ENCODE measurements around the gene ACTN1.

ACTN1 gene

DNA sequence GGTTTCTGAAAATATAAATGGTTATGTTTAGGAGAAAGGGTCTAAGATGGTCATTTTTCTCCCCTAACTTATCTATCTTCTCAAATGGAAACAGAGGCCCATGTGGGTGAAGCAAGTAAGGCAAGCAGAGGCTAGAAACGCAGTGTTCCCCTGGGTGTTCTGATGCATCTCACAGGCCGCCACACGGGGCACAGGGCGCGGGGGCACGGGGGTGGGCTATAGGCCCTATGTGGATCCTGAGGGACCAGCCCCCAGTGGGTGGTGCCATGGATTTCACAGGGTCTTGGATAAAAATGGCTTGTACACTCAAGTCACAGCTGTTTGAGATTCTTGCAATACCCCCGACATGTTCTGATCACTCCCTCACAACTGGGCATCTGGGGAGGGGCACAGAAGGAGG is 17.7 kb downstream of the ACTN1 start:
- peak overlapping the region in 1 of 3 experiments; percentile 24 for H3K4me3 Mint-ChIP-seq
- H3K27ac Mint-ChIP-seq = peak overlapping the region in 2 of 3 experiments; percentile 72 to 77
- no peaks in the 10 kb centered on the region for H3K9me3 Mint-ChIP-seq
- peaks cover 84% of the 10 kb centered on the region for H3K4me1 Mint-ChIP-seq
- H3K36me3 Mint-ChIP-seq (ENCODE audit: low read depth) = peaks cover 5% of the 10 kb centered on the region
- TF ChIP-seq, protein P1, sequence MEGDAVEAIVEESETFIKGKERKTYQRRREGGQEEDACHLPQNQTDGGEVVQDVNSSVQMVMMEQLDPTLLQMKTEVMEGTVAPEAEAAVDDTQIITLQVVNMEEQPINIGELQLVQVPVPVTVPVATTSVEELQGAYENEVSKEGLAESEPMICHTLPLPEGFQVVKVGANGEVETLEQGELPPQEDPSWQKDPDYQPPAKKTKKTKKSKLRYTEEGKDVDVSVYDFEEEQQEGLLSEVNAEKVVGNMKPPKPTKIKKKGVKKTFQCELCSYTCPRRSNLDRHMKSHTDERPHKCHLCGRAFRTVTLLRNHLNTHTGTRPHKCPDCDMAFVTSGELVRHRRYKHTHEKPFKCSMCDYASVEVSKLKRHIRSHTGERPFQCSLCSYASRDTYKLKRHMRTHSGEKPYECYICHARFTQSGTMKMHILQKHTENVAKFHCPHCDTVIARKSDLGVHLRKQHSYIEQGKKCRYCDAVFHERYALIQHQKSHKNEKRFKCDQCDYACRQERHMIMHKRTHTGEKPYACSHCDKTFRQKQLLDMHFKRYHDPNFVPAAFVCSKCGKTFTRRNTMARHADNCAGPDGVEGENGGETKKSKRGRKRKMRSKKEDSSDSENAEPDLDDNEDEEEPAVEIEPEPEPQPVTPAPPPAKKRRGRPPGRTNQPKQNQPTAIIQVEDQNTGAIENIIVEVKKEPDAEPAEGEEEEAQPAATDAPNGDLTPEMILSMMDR (IDR thresholded peaks at IDR 0.05; ENCODE audit: unreplicated experiment in 3 of 3) = no peak
- no peaks in the 10 kb centered on the region for H3K27me3 Mint-ChIP-seq (ENCODE audit: low read depth)

DNA sequence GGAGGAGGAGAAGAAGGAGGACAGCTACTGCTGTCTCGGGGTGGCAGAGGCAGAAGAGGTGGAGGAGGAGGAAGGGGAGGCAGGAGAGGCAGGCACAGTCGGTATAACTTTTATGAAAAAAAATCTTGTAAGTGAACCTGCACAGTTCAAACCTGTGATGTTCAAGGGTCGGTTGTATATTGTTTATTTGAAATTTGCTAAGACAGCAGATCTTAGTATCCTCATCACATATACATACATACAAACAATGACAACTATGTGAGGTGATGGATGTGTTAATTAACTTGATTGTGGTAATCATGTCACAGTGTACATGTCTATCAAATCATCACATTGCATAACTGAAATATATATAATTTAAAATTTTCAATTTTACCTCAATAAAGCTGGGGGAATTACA is 19.0 kb downstream of the ACTN1 start:
- peak overlapping the region in 2 of 3 experiments; percentile 10 to 35 for H3K27ac Mint-ChIP-seq
- peaks cover 88% of the 10 kb centered on the region for H3K4me1 Mint-ChIP-seq

DNA sequence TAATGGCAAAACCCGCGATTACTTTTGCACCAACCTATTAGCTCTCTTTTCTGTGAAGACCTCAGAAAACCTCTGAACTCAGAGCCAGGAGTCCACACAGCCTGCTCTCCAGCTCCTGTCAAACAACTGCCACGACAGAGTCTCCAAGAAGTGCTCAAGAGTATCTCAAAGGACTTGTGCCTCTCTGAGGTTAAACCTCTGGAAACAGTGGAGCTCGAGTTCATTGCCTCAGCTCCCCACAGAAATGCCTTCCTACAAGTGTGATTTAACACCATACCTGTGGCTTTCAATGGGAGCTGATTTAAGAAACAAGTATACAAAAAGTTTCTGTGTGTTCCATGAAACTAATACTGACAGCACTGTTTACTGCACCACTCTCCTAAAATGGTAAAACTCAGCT is 20.1 kb downstream of the ACTN1 start:
- peaks cover 5% of the 10 kb centered on the region for H3K36me3 Mint-ChIP-seq (ENCODE audit: low read depth)
- no peaks in the 10 kb centered on the region for H3K27me3 Mint-ChIP-seq (ENCODE audit: low read depth)
- no peaks in the 10 kb centered on the region for H3K9me3 Mint-ChIP-seq
- no peak overlapping the region for H3K4me3 Mint-ChIP-seq
- peaks cover 85% of the 10 kb centered on the region for H3K4me1 Mint-ChIP-seq
- H3K27ac Mint-ChIP-seq = peak overlapping the region; percentile 35 to 63 (median 59)
- TF ChIP-seq, protein P1 (IDR thresholded peaks at IDR 0.05; ENCODE audit: unreplicated experiment in 3 of 3) = no peak

More for the DNA sequence above, 19.0 kb downstream of the ACTN1 start:
- Mint-ChIP-seq H3K9me3 (no peaks in the 10 kb centered on the region), H3K36me3 (ENCODE audit: low read depth) (peaks cover 5% of the 10 kb centered on the region), H3K27me3 (ENCODE audit: low read depth) (no peaks in the 10 kb centered on the region), H3K4me3 (no peak overlapping the region)
- TF ChIP-seq, protein P1 (IDR thresholded peaks at IDR 0.05; ENCODE audit: unreplicated experiment in 3 of 3) = no peak

DNA sequence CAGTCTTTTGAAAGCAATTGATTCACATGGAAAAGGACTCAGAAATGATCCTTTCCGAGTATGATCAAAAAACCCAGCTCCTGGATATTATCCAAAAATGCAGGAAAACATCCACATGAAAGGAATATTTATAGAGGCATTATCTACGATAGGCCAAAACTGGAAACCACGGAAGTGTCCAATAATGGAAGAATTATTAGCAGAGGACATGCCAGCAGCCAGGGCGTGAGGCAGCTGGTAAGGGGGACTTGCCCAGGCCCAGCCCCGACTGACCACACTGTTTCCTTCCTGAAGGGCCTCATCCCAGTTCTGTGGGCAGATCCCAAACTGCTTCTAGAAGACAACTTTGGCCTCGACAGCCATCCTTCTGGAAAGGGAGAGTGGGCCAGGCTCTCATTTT is 20.5 kb downstream of the ACTN1 start:
- Mint-ChIP-seq H3K4me3 (no peak overlapping the region), H3K27ac (peak overlapping the region in 2 of 3 experiments; percentile 35 to 63), H3K4me1 (peaks cover 84% of the 10 kb centered on the region), H3K36me3 (ENCODE audit: low read depth) (peaks cover 5% of the 10 kb centered on the region), H3K27me3 (ENCODE audit: low read depth) (no peaks in the 10 kb centered on the region), H3K9me3 (no peaks in the 10 kb centered on the region)
- TF ChIP-seq, protein P1 (IDR thresholded peaks at IDR 0.05; ENCODE audit: unreplicated experiment in 3 of 3) = no peak

DNA sequence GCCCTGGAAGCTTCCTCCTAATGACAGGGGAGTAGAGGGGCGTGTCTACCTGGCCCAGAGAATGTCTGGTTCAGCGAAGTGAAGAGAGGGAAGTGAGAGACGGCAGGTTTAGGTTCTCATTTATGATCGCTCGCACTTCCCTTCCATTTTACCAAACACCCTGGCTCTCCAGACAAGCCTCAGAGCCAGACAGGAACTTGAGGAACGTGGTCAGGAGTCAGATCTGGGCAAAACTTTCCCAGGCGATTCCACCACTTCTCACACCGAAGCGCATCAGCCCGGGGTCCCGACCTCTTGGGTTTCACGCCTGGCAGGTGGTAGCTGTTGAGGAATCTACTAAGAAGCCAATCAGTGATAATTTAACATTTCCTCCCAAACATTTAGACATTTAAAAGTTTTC is 21.3 kb downstream of the ACTN1 start:
- Mint-ChIP-seq H3K27ac (peak overlapping the region in 2 of 3 experiments; percentile 35 to 63), H3K9me3 (no peaks in the 10 kb centered on the region), H3K27me3 (ENCODE audit: low read depth) (no peaks in the 10 kb centered on the region), H3K4me3 (no peak overlapping the region), H3K4me1 (peaks cover 84% of the 10 kb centered on the region), H3K36me3 (ENCODE audit: low read depth) (peaks cover 5% of the 10 kb centered on the region)
- TF ChIP-seq, protein P1 (IDR thresholded peaks at IDR 0.05; ENCODE audit: unreplicated experiment in 3 of 3) = no peak

DNA sequence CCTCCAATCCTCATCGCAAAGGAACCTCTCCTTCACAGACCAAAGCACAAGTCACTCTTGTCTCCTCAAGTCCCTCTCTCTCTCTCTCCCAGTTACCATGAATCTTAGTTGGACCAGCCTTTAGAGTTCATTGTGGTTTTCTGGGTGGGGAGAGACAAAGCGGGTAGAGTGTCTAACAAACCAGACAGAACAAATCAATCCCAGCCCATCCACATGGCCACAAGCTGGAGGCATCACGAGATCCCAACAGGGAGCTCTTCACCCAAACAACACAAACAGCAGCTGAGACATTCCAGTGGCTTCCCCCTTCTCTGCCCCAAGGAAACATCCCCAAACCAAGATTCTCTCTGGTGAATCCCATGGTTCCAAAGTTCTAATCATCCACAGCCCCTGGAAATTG is 22.4 kb downstream of the ACTN1 start:
- no peaks in the 10 kb centered on the region for H3K27me3 Mint-ChIP-seq (ENCODE audit: low read depth)
- H3K27ac Mint-ChIP-seq = peak overlapping the region in 2 of 3 experiments; percentile 35 to 54
- peaks cover 84% of the 10 kb centered on the region for H3K4me1 Mint-ChIP-seq
- H3K36me3 Mint-ChIP-seq (ENCODE audit: low read depth) = peaks cover 5% of the 10 kb centered on the region
- H3K4me3 Mint-ChIP-seq = no peak overlapping the region
- no peaks in the 10 kb centered on the region for H3K9me3 Mint-ChIP-seq
- TF ChIP-seq, protein P1 (IDR thresholded peaks at IDR 0.05; ENCODE audit: unreplicated experiment in 3 of 3) = no peak

Data from nephron (organoid).